Sigmoid colon (tissue), 7 donors: ENCODE data around the gene CHTF8. TPM values are rescaled to one million over a fixed set of nuclear protein-coding genes. Genes with fewer than 3 reads are reported as not detected.

Source experiments
- DNase-seq: peaks from one replicate; pipeline ENCODE4 v3.0.0-alpha.2; 2019
- H3K27ac ChIP-seq, 4 donors: fragments of 200-600 bp; sonication (generic); one replicate each; pipeline ENCODE4 v1.5.1; 2016 to 2019; ENCODE audit warnings: mild to moderate bottlenecking in 1 of 4
- H3K27me3 ChIP-seq, 3 donors: fragments of 200-600 bp; sonication (generic); one replicate each; pipeline ENCODE4 v1.5.1; 2019; ENCODE audit warnings: mild to moderate bottlenecking in 1 of 3
- H3K36me3 ChIP-seq, 4 donors: fragments of 200-600 bp; sonication (generic); one replicate each; pipeline ENCODE4 v1.5.1; 2016 to 2019
- H3K4me1 ChIP-seq, 4 donors: fragments of 200-600 bp; sonication (generic); one replicate each; pipeline ENCODE4 v1.5.1; 2017 to 2019
- H3K4me3 ChIP-seq, 4 donors: fragments of 200-600 bp; sonication (generic); one replicate each; pipeline ENCODE4 v1.5.1; 2017 to 2019; ENCODE audit warnings: mild to moderate bottlenecking in 2 of 4, moderate library complexity in 1 of 4
- H3K9me3 ChIP-seq, 4 donors: fragments of 200-600 bp in 3 of 4; sonication (generic) in 3 of 4; one replicate each; pipeline versions ENCODE4 v1.5.1 to v1.6.1; 2013 to 2019
- EP300 ChIP-seq, 4 donors: sonication (generic); formaldehyde crosslinking; IDR thresholded peaks; one replicate each; pipeline ENCODE4 v1.6.1; 2017; ENCODE audit warnings: antibody characterized with exemption in 4 of 4
- POLR2A ChIP-seq, 2 donors: fragments of 450-650 bp; IDR thresholded peaks; one replicate each; pipeline ENCODE4 v1.6.1; 2016; ENCODE audit warnings: antibody characterized with exemption in 2 of 2, mild to moderate bottlenecking in 2 of 2, moderate library complexity in 2 of 2
- POLR2AphosphoS5 ChIP-seq, 4 donors: sonication (generic); formaldehyde crosslinking; IDR thresholded peaks; one replicate each; pipeline ENCODE4 v1.6.1; 2017; ENCODE audit warnings: antibody characterized with exemption in 4 of 4
- WGBS, 2 donors: extraction: QIAGEN DNeasy Blood & Tissue Kit; methylation state at CpG; one replicate each; pipeline ENCODE4 v1.1.7; 2013; 5-methylcytosine and 5-hydroxymethylcytosine counted together
- intact Hi-C: fragments of 100-400 bp; cut with DNase I; formaldehyde crosslinking; loops from one replicate; pipeline ENCODE4 v1.15.1; 2023
- polyA plus RNA-seq, 3 donors: library from polyadenylated mRNA; stranded (reverse); fragments of 200-250 nt; gene quantifications; one replicate each; pipeline ENCODE4 v1.2.3, GENCODE V29; 2013
- total RNA-seq, 4 donors: library from RNA; depleted of rRNA; stranded (reverse); fragments of >200 nt; gene quantifications; one replicate each; pipeline ENCODE4 v1.1.0, GENCODE V29; 2016
- TF ChIP-seq, protein P1 (sequence below), 4 experiments: fragments of 450-650 bp in 3 of 4; fragments of 200-600 bp in 1 of 4; IDR thresholded peaks; one replicate each; pipeline ENCODE4 v1.5.1; 2016 to 2019; ENCODE audit warnings: antibody characterized with exemption in 4 of 4, mild to moderate bottlenecking in 3 of 4, moderate library complexity in 2 of 4
- donor health status: healthy with polysubstance abuse.
- donor health status: Bipolar disorder and iron deficiency.
- donor health status: healthy.

CHTF8 gene
- total and polyA plus RNA-seq, 7 donors, result 46.3 to 79.2 (median 61.9) TPM

DNA sequence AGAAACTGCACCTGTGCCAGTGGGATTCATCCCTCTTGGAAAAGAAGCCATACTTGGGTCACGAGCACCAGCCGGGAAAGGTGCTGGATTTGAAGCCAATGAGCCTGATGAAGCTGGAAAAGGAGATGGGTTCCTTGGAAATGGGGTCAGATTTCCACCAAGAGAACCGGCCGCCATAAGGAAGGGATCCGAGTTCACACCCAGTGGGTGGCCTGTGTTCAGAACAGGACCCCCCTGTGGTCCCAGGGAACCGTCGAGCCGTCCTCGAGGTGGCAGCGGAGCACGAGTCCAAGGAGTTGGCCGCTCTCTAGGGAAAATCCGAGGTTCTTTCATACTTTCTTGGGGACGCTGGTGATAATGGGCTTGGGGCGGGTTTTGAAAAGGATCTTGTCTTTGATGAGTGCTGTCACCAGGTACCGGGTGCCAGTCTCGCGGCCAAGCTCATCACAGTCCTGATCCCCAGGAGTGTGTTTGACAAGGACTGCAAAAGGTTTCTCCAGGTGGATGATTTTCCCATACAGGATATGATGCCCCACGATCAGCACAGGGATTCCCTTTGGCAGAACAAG lies 12.2 kb downstream of the CHTF8 start:
- no peak overlapping the region for H3K27ac ChIP-seq
- peaks cover 0 to 11% (median 5%) of the 10 kb centered on the region in 4 donors for H3K4me1 ChIP-seq
- TF ChIP-seq, protein P1, sequence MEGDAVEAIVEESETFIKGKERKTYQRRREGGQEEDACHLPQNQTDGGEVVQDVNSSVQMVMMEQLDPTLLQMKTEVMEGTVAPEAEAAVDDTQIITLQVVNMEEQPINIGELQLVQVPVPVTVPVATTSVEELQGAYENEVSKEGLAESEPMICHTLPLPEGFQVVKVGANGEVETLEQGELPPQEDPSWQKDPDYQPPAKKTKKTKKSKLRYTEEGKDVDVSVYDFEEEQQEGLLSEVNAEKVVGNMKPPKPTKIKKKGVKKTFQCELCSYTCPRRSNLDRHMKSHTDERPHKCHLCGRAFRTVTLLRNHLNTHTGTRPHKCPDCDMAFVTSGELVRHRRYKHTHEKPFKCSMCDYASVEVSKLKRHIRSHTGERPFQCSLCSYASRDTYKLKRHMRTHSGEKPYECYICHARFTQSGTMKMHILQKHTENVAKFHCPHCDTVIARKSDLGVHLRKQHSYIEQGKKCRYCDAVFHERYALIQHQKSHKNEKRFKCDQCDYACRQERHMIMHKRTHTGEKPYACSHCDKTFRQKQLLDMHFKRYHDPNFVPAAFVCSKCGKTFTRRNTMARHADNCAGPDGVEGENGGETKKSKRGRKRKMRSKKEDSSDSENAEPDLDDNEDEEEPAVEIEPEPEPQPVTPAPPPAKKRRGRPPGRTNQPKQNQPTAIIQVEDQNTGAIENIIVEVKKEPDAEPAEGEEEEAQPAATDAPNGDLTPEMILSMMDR (IDR thresholded peaks at IDR 0.05), result no peak
- TF ChIP-seq POLR2A (IDR thresholded peaks at IDR 0.05) (no peak), POLR2AphosphoS5 (IDR thresholded peaks at IDR 0.05) (no peak), EP300 (IDR thresholded peaks at IDR 0.05) (no peak)
- no peaks in the 10 kb centered on the region for H3K27me3 ChIP-seq
- intact Hi-C loops, result no loop called here
- no peak for DNase-seq
- 97 to 98% methylated on average over 19 of the region's 19 CpGs for WGBS, 2 donors
- H3K9me3 ChIP-seq, result no peaks in the 10 kb centered on the region
- H3K36me3 ChIP-seq, result peaks cover 13 to 51% (median 31%) of the 10 kb centered on the region in 4 donors
- H3K4me3 ChIP-seq, result no peak overlapping the region

DNA sequence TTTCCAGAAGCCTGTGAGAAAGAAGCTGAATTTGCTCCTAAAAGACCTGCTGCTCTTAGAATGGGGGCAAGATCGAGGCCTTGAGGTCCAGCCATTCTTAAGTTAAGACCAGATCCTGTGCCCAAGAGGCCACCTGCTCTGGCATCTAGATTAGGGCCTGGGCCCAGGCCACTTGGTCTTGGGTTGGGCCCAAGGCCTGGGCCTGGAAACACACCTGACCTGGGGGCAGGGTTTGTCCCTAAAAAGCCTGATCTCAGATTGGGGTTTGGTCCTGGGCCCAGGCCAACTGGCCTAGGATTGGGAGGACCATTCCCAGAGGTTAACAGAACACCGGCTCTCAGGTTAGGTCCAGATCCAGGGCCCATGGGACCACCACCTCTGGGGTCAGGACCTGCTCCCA lies 12.9 kb downstream of the CHTF8 start:
- no peak overlapping the region for H3K4me3 ChIP-seq
- DNase-seq, result no peak
- intact Hi-C loops, result loop anchor here (10.0 kb wide), 1 partner anchor 415 kb away; no protein-coding TSS in a partner anchor
- H3K27me3 ChIP-seq, result no peaks in the 10 kb centered on the region
- H3K36me3 ChIP-seq, result peaks cover 13 to 58% (median 34%) of the 10 kb centered on the region in 4 donors
- WGBS, 2 donors, result 99% methylated on average over 2 of the region's 2 CpGs
- no peak for TF ChIP-seq POLR2A (IDR thresholded peaks at IDR 0.05)
- TF ChIP-seq, protein P1 (IDR thresholded peaks at IDR 0.05), result no peak
- TF ChIP-seq POLR2AphosphoS5 (IDR thresholded peaks at IDR 0.05), result no peak
- TF ChIP-seq EP300 (IDR thresholded peaks at IDR 0.05), result no peak
- no peak overlapping the region for H3K27ac ChIP-seq
- peaks cover 0 to 11% (median 5%) of the 10 kb centered on the region in 4 donors for H3K4me1 ChIP-seq
- H3K9me3 ChIP-seq, result no peaks in the 10 kb centered on the region

DNA sequence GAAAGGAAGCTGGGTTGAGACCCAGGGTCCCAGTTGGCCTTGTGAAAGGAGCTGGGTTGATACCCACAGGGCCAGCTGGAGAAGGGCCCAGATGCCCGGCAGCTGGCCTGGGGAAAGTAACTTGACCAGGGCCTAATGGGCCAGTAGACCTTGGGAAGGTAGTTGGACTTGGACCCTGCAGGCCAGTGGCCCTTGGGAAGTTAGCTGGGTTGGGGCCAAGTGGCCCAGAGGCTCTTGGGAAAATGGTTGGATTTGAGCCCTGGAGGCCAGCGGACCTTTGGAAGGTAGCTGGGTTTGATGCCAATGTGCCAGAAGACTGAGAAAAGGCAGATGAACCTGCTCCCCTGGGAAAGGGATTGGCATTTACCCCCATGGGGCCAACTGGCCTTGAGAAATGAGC lies 13.4 kb downstream of the CHTF8 start:
- no peak for DNase-seq
- WGBS, 2 donors, result 92 to 97% methylated on average over 2 of the region's 2 CpGs
- TF ChIP-seq POLR2A (IDR thresholded peaks at IDR 0.05) (no peak), POLR2AphosphoS5 (IDR thresholded peaks at IDR 0.05) (no peak), EP300 (IDR thresholded peaks at IDR 0.05) (no peak)
- TF ChIP-seq, protein P1 (IDR thresholded peaks at IDR 0.05), result no peak
- intact Hi-C loops, result loop anchor here (10.0 kb wide), 1 partner anchor 414 kb away; no protein-coding TSS in a partner anchor
- peaks cover 13 to 63% (median 38%) of the 10 kb centered on the region in 4 donors for H3K36me3 ChIP-seq
- H3K9me3 ChIP-seq, result no peaks in the 10 kb centered on the region
- H3K4me1 ChIP-seq, result peaks cover 0 to 11% (median 5%) of the 10 kb centered on the region in 4 donors
- no peak overlapping the region for H3K27ac ChIP-seq
- no peak overlapping the region for H3K4me3 ChIP-seq
- H3K27me3 ChIP-seq, result no peaks in the 10 kb centered on the region

DNA sequence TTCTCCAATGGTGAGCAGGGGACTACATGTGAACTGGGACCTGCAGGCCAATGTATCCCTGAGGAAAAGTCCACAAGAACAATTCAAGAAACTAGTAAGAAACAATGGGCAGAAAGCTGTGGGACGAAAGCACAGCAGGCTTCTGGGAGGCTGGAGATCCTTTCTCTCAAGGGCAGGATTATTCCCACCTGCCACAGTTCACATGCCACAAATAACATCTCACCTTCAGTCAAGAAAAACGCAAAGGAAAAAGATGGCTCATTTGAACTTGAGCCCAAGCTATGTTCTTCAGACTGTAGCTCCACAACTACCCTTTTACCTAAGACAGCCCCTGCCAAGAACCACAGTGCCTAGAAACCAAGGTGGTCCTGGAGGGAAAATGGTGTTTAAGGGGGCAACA lies 13.9 kb downstream of the CHTF8 start:
- WGBS, 2 donors, result 96 to 98% methylated on average over 2 of the region's 2 CpGs
- no peak overlapping the region for H3K27ac ChIP-seq
- peaks cover 0 to 11% (median 5%) of the 10 kb centered on the region in 4 donors for H3K4me1 ChIP-seq
- no peak for DNase-seq
- no peaks in the 10 kb centered on the region for H3K27me3 ChIP-seq
- intact Hi-C loops, result loop anchor here (10.0 kb wide), 1 partner anchor 414 kb away; no protein-coding TSS in a partner anchor
- H3K4me3 ChIP-seq, result no peak overlapping the region
- TF ChIP-seq POLR2AphosphoS5 (IDR thresholded peaks at IDR 0.05) (no peak), EP300 (IDR thresholded peaks at IDR 0.05) (no peak), POLR2A (IDR thresholded peaks at IDR 0.05) (no peak)
- TF ChIP-seq, protein P1 (IDR thresholded peaks at IDR 0.05), result no peak
- H3K9me3 ChIP-seq, result no peaks in the 10 kb centered on the region
- peaks cover 13 to 67% (median 39%) of the 10 kb centered on the region in 4 donors for H3K36me3 ChIP-seq
